Measurements from ENCODE around the gene PTPN7.
"Not testable (repeated sequence)": the region's sequence is repeated elsewhere in the genome, so short reads cannot be mapped to it uniquely, and the experiment has no call there.

Gene PTPN7

DNA sequence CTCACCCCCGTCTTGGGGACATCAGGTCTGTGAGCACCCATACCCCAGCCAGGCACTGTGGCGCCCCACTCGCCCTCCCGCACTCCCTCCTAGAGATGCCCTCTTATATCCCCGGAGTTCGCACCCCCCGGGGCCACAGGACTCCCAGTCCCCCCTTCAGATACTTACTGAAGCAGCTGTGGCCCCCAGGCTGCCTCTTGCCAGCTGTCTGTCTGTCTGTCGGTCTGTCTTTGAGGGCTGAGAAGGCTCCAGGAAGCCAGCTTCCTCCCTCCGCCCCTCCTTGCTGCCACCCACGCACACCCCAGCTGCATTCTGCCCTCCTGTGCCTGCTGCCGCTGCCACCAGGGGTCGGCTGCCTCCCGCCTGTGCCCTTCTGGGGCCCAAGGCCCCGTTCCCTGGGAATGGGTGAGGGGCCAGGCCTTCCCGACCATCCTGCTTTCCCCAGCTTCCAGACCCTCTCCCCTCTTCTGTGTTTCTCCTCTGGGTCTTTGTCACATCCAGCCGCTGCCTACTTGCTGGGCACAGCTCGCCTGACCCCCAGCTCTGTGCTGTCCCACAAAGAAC, at the start of gene PTPN7:
Gene PTPN7, minus strand, starts transcription at position 226 of the 564 bp plus-strand sequence. CDS start 1,200 bp downstream, outside the sequence.
- peak; percentile 58 for DNase-seq (ENCODE audit: low read depth, low spot score)

DNA sequence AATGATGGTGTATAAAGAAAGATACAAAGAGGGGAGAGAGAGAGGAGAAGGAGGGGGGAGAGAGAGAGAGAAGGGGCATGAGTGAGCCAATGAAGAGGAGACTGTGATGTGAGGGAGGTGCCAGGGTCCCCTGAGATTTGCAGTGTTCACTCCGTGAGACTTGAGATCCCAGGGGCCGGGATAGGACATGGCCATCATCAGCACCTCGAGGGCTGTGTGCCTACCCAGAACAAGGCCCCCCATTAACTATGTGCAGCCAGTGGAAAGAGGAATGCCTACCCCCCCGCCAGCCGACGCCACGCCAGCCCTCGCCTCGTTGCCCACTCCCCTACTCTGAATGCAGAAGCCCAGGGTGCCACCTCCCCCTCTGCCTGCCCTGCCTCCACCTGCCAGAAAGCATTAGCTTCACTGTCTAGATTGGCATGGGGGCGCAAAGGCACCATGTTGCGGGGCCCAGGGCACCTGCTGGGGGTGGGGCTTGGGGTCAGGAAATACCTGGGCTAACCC, 48.0 kb upstream of the PTPN7 start:
- DNase-seq (ENCODE audit: low read depth, low spot score) = no peak

GRCh38 chr1:202207292-202207691, 46.9 kb upstream of the PTPN7 start:
- DNase-seq (ENCODE audit: low read depth, low spot score) = no peak

DNA sequence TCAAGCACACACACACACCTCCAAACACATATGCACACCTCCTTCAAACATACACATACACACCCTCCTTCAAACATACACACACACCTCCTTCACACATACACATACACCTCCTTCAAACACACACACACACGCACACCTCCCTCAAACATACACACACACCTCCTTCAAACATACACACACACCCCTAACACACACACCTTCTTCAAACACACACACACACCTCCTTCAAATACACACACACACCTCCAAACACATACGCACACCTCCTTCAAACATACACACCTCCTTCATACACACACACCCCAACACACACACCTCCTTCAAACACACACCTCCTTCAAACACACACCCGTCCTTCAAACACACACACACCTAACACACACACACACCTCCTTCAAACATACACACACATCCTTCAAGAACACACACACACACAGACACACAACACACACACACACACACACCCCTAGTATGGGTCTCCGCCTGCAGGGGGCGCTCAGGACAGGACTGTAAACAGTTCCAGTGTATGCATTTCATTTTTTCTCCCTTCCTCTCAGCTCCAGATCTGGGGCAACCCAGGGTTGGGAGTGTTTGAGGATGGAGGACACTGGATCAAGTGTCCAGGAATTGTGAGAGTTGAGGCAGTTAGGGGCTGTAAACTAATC, 45.3 kb upstream of the PTPN7 start:
- DNase-seq (ENCODE audit: low read depth, low spot score) = no peak

DNA sequence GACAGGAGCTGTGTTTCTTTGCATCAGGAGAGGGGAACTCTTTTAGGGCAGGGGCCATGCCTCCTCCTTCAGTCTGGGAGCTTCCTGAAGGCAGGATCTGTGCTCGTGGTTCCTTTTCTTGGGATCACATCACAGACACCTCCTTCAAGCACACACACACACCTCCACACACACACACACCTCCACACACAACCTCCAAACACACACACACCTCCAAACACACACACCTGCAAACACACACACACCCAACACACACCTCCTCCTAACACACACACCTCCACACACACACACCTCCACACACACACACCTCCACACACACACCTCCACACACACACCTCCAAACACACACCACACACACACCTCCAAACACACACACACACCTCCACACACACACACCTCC, 43.7 kb upstream of the PTPN7 start:
- DNase-seq (ENCODE audit: low read depth, low spot score) = no peak

GRCh38 chr1:202203238-202204039, 43.0 kb upstream of the PTPN7 start:
- no peak for DNase-seq (ENCODE audit: low read depth, low spot score)

DNA sequence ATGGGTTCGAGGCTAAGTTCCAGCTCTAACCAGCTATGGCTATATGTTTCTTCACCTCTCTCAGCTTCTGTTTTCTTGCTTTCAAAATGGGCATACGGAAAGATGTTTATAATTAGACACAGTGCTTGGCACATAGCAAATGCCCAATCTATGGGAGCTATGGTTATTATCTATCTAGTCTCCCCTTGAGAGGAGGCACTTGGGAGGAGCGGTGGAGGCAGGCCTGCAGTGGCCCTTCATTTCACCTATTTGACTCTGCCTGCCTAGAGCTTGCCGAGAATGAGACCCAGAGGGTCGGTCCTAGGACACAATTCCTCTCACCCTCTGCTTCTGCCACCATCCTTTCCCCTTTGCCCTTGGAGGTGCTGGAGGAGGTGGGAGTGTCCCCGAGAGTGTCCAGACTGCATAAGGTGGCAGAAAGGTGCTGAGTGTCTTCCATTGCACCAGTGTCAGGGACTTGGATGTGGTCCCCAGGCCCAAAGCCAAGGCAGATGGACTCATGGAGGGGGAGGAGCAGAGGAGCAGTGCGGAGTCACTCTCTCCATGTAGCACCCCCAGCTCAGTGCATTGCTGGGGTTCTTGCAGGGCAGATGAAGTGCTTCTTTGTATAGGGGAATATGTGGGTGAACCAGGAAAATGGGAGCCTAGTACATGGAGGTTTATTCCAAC, 42.2 kb upstream of the PTPN7 start:
- DNase-seq (ENCODE audit: low read depth, low spot score) = no peak

GRCh38 chr1:202201971-202202370, 41.6 kb upstream of the PTPN7 start:
- DNase-seq (ENCODE audit: low read depth, low spot score) = no peak

DNA sequence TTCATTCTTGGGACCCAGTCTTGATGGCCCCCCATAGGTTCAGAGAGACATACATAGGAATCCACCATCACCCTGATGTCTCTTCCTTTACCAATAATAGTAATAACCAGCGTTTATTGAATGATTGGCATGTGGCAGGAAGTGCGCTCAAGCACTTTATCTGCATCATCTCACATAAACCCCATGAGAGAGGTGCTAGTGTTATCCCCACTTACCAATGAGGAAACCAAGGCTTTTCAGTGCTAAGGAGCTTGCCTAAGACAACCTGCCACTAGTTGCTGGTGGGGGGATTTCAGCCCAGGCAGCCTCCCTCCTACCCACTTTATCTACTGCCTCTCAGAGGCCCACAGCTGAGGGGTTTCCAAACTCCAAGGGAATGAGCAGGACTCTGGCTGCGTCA, 40.9 kb upstream of the PTPN7 start:
- DNase-seq (ENCODE audit: low read depth, low spot score) = no peak

DNA sequence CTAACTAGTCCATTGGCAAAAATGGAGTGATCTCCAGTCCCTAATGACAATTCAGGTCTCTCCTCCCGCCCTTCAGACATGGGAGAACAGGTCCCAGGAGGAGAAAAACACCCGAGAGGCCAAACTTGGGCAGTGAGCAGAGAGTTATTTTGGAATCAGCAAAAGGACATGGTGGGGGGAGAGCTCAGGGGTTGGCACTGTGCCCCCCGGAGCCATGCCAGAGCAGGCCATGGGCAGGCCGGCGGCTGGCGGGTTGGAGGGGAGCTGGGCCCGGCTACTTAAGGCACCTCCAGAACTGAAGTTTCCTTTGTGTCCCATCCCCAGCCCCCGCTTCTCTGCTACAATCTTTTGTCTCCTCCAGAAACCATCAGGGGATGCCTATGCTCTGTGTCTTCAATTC, 40.3 kb upstream of the PTPN7 start:
- no peak for DNase-seq (ENCODE audit: low read depth, low spot score)

GRCh38 chr1:202200112-202200548, 39.7 kb upstream of the PTPN7 start:
- no peak for DNase-seq (ENCODE audit: low read depth, low spot score)

DNA sequence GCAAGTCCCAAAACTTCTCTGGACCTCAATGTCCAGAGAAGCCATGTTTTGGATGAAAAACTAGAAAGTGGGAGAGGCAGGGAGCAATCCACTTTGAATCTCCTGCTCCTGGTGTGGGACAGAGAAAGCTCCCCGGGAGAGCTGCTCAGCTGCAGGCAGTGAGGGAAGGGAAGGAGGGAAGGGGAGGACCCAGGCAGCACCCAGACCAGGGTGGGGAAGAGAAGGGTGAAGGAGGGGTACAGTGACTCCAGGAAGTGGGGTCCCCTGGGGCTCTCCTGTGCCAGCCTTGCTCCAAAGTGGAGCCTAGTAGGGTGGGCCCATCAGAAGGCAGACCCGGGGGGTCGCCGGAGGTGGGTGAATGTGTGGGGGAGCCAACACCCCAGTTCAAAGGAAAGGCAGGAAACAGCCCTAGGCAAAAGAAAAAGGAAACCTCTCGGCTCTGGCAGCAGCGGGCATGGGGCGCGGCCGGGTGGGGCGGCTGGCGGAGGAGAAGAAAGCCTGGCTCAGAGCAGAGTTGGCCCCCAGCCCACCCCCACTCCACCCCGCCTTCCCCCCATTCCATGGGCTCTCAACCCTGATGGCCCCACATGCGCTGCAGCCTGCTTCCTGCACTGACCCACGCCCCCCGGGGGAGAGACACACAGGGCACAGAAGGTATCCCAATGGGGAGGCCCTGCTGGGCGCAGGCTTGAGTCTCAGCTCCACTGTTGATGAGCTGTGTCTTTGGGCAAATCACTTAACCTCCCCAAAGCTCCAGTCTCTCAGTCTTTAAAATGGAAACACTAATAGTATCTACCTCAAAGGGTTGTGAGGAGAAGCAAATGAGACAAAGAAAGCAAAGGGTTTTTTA, 38.9 kb upstream of the PTPN7 start:
- DNase-seq (ENCODE audit: low read depth, low spot score) = no peak

DNA sequence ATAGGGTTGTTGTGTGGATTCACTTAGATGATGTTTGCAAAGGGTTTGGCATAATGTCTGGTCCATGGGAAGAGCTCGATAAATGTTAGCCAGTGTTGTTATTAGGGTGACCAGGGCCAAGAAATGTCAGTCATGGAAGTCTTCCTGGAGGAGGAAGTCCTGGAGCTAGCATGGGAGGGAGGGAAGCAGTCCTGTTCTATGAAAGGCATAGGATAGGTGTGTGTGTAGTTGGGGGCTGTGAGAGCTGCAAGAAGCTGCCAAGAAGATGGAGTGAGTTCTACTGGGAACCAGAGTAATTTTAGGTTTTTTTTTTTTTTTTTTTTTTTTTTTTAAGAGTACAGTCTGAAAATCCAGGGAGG, 37.9 kb upstream of the PTPN7 start:
- DNase-seq (ENCODE audit: low read depth, low spot score) = no peak

- DNase-seq (ENCODE audit: low read depth, low spot score) = no peak
Measured at GRCh38 chr1:202197653-202198365, 37.4 kb upstream of the PTPN7 start.

DNA sequence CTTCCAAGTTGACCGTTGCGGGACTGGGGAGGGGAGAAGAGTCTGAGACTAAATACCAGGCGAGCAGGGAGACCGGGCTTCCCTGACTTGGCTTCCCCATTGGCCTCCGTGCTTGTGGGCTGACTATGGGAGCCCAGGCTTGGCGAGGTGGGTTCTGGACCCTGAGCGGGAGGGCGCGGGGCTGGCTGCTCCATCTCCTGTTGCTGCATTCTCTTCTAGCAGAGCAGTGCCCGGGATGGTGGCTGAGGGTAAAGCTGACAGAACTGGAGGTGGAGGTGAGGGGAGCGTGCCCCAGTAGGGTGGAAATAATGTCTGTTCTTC, 33.9 kb upstream of the PTPN7 start:
- no peak for DNase-seq (ENCODE audit: low read depth, low spot score)

GRCh38 chr1:202193614-202194327, 33.4 kb upstream of the PTPN7 start, which contains the start of gene LGR6:
TSS of gene LGR6 (plus strand) at chr1:202193799. CDS start at chr1:202193990, 191 bp downstream.
- DNase-seq (ENCODE audit: low read depth, low spot score) = no peak

- DNase-seq (ENCODE audit: low read depth, low spot score) = peak; percentile 26
Measured at GRCh38 chr1:202192770-202193613, 32.6 kb upstream of the PTPN7 start.

DNA sequence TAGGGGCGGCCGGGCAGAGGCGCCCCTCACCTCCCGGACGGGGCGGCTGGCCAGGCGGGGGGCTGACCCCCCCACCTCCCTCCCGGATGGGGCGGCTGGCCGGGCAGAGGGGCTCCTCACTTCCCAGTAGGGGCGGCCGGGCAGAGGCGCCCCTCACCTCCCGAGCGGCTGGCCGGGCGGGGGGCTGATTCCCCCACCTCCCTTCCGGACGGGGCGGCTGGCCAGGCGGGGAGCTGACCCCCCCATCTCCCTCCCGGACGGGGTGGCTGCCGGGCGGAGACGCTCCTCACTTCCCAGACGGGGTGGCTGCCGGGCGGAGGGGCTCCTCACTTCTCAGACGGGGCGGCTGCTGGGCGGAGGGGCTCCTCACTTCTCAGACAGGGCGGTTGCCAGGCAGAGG, 31.0 kb upstream of the PTPN7 start:
- not testable (repeated sequence) for DNase-seq (ENCODE audit: low read depth, low spot score)

Data from activated CD4-positive, CD25-positive, alpha-beta regulatory T cell treated with anti-CD3 and anti-CD28 coated beads, Interleukin-2, amount 50 U/mL, for 16 hours (primary cell).